CD4-positive, alpha-beta T cell treated with Interleukin-15 for 4 hours (primary cell): ENCODE measurements around the gene PNKD.

Experiments
- DNase-seq: peaks from one replicate; pipeline ENCODE4 v3.0.0-alpha.2; 2020; ENCODE audit warnings: low spot score

The PNKD gene

DNA sequence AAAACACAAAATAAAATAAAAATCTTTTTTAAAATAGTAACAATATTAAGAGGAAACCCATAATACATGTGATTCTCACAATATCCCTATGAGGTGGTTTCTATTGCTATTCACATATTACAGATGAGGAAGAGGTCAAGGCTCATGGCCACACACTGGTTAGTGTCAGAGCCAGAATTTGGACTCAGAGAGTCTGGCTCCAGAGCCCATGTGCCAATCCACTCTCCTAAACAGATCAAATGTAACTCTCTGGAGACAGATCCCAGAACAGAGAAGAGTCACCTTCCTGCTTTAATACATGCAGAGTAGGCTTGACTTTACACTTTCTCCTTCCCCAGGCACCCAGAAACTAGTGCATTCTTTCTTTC lies 101.6 kb downstream of the PNKD start:
- no peak for DNase-seq

DNA sequence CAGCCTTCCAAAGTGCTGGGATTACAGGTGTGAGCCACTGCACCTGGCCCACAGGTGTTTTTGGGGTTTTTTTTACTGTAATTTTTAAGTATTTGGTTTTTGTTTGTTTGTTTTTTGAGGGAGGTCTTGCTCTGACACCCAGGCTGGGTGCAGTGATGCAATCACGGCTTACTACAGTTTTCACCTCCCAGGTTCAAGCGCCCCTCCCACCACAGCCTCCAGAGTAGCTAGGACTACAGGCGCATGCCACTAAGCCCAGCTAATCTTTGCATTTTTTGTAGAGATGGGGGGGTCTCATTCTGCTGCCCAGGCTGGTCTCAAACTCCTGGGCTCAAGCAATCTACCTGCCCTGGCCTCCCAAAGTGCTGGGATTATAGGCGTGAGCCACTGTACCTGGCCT lies 104.5 kb downstream of the PNKD start:
- DNase-seq, result no peak

DNA sequence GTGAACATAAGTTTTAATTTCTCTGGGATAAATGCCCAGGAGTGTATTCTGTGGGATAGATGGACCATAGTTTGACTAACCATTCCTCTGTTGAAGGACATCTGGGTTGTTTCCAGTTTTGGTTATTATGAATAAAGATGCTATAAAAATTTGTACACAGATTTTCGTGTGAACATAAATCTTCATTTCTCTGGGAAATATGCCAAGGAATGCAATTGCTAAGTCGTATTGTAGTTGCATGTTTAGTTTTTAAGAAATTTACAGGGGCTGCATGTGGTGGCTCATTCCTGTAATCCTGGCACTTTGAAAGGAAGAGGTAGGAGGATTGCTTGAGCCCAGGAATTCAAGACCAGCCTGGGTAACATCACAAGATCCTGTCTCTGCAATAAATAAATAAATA lies 104.9 kb downstream of the PNKD start:
- no peak for DNase-seq

DNA sequence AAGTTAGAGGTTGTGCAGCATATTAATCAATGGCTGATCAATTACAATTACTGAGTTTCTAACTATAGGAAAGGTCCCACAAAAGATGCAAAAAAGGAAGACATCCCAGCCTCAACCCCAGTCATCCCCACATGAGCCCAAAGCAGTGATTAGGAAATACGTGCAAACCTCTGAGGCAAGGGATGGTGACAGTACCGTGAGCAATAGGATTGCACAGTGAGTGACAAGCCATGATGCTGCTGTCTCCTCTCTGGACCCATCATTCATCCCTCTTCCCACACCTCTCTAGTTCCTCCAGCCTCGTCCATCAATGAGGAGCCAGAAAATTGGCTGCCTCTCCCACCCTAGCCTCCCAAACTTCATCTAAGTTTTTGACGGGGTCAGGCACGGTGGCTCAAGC lies 107.7 kb downstream of the PNKD start:
- no peak for DNase-seq

DNA sequence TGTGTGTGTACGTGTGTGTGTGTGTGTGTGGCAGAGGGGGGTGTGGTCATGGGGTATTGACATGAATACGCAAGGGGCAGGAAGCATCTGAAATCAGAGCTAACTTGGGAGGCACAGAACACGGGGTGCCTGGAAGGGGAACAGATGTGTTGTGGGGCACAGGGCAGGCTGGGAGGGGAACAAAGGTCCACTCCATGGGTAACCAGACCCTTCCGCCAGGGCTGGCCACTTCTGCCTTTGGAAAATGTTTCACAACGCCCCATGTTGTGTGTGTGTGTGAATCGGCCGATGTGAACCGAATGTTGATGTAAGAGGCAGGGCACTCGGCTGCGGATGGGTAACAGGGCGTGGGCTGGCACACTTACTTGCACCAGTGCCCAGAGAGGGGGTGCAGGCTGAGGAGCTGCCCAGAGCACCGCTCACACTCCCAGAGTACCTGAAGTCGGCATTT lies 111.6 kb downstream of the PNKD start, which contains the start of gene SLC11A1:
Gene SLC11A1 (plus strand): TSS at position 358 of the 451 bp plus-strand sequence. CDS start 96 bp downstream, outside the sequence.
- DNase-seq, result no peak

DNA sequence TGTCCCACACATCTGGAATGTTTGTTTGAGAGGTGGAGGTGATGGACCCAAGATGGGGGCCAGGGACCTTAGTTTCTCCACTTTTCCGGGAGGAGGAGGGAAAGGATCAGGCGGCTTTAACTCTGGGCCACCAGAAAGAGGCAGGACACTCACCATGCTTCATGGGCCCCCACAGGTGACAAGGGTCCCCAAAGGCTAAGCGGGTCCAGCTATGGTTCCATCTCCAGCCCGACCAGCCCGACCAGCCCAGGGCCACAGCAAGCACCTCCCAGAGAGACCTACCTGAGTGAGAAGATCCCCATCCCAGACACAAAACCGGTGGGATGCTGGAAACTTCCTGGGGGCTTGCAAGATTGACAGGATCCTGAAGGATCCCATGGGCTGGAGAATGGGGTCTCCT lies 112.5 kb downstream of the PNKD start:
- DNase-seq, result no peak

DNA sequence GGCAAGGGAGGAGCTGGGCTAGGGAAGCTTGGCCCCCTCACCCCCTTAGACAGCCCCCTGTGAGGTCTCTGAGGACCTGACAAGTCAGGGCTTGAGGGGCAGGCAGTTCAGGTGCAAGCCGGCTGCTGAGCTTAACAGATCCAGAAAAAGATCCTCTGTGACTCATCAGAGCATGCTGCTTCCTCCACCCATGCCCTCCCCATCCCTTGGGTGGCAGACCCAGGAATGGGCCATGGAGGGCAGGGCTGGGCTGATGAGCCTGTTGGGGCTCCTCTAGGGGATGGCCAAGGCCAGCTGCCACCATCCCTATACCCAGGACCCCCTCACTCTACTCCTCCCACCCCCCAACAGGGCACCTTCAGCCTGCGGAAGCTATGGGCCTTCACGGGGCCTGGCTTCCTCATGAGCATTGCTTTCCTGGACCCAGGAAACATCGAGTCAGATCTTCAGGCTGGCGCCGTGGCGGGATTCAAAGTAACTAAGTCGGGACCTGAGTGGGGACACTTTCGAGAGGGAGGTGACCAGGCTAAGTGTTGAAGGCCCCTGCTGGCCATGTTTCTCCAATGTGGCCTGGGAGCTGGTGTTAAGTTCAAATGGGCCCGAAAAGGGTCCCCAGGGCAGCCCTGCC lies 113.7 kb downstream of the PNKD start:
- DNase-seq, result no peak

DNA sequence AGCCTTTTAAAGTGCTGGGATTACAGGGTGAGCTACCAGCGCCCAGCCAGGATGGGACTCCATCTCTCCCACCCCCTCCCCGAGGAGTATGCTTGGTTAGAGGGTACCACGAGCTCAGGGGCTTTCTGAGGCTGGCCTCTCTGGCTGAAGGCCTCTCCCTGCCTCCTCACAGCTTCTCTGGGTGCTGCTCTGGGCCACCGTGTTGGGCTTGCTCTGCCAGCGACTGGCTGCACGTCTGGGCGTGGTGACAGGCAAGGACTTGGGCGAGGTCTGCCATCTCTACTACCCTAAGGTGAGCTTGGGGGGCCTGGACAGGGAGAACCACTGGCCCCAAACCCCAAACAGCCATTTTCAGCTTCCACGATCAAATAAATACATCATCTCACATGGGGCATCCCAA lies 114.7 kb downstream of the PNKD start:
- DNase-seq, result no peak

DNA sequence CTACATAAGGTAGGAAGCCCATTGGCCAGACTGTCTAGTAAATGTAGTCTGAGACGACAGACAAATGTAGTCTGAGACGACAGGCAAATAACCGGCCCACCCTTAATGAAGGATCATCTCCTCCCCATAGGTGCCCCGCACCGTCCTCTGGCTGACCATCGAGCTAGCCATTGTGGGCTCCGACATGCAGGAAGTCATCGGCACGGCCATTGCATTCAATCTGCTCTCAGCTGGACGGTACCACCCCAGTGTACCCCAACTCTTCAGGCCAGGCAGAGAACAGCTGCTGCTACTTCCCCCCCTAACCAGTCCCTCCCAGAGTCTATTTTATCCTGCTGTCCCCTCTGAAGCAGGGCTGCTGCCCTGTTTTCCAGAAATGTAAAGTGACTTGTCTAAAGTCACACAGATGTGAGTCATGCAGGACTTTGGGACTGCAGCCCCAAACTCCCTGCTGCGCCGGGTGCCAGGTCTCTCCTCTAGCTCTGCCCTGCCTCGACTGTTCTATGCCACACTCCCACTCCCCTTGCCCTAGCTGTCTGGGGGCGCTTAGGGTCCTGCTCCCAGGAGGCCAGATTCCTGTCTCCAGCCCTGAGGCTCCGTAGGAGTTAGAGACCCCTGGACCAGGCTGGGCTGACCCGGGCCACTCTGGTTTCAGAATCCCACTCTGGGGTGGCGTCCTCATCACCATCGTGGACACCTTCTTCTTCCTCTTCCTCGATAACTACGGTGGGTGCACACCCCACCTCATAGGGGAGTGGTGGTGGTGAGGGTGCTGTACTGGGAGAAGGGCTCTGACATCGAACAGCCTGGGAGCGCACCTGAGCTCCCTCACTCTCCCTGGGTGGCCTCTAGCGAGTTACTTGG lies 116.4 kb downstream of the PNKD start:
- no peak for DNase-seq

DNA sequence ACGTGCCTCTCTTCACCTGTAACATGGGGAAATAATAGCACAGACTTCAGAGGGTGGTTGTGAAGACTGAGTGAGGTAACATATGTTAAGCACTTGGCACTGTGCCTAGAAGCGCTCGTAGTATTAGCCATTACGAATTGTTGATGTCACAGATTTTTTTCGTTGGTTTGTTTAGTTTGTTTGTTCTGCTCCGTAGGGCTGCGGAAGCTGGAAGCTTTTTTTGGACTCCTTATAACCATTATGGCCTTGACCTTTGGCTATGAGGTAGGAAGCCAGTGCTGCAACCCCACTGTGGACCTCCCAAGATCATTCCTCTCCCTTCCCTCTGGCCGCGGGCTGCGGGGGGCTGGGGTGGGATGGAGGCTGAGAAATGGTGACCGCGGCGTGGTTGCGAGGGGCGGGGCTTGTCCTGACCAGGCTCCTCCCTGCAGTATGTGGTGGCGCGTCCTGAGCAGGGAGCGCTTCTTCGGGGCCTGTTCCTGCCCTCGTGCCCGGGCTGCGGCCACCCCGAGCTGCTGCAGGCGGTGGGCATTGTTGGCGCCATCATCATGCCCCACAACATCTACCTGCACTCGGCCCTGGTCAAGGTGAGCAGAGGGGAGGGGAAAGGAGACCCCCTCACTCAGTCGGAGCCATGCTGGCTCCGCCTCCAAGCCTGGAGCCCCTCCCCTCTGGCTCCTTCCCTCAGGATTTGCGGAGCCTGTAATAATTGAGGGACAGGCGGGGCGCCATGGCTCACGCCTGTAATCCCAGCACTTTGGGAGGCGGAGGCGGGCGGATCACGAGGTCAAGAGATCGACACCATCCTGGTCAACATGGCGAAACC lies 117.3 kb downstream of the PNKD start:
- no peak for DNase-seq

DNA sequence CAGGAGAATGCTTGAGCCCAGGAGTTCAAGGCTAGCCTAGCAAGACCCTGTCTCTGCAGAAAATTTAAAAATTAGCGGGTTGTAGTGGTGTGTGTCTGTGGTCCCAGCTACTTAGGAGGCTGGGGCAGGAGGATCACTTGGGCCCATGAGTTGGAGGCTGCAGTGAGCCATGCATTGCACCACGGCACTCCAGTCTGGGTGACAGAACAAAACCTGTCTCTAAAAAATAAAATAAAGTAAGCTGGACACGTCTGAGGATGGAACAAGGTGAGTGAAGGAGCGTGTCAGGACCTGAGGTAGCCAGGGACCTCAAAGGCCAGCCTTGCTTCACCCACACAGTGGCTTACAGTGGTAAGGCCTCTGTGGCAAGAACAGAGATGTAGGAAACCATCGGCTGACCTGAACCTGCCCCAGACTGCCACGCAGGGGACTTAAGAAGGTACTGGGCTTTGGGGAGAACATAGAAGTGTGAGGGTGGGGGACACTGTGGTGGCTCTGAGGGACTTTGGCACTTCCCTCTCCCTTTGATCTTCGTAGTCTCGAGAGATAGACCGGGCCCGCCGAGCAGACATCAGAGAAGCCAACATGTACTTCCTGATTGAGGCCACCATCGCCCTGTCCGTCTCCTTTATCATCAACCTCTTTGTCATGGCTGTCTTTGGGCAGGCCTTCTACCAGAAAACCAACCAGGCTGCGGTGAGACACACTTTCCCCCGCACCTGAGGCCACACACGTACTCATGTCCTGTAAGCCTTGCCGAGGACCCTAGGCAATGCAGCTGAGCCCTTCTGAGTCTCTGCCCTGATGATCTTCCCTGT lies 119.2 kb downstream of the PNKD start:
- no peak for DNase-seq

DNA sequence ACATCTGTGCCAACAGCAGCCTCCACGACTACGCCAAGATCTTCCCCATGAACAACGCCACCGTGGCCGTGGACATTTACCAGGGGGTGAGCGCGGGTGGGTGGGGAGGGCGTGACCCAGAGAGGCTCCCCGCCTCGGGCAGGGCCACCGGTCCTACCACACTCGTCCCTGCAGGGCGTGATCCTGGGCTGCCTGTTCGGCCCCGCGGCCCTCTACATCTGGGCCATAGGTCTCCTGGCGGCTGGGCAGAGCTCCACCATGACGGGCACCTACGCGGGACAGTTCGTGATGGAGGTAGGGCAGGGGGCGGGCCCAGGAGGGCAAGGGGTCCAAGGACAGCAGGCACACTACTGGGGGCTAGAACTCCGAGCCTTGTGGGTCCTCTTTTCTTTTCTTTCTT lies 120.9 kb downstream of the PNKD start:
- no peak for DNase-seq

DNA sequence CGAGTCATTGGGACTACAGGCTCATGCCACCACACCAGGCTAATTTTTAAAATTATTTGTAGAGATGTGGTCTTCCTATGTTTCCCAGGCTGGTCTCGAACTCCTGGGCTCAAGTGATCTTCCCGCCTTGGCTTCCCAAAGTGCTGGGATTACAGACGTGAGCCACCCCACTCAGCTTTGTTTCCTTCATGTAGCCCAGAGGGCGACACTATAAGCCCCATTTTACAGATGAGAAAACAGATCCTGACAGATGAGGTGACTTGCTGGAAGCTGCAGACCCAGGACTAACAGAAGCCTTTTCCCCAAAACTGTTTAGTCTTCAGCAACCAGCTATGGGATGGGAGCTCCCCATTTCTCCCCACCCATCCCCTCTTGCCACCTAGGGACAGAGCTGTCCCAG lies 122.1 kb downstream of the PNKD start:
- no peak for DNase-seq

DNA sequence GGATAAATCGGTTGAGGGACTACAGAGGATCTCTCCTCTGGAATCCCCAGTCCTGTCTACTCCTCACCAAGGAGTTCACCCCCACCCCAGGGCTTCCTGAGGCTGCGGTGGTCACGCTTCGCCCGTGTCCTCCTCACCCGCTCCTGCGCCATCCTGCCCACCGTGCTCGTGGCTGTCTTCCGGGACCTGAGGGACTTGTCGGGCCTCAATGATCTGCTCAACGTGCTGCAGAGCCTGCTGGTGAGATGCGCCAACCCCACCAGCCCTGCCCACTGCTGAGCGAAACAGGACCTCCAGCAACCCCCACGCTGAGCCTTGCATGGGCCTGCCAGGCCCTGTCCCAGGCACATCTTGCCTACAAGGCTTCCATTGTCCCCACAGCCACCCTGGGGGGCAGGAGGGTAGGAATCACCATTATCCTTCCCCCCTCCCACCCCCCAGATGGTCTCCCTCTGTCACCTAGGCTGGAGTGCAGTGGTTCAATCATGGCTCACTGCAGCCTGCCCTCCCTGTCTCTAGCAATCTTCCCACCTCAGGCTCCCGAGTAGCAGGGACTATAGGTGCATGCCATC lies 122.7 kb downstream of the PNKD start:
- no peak for DNase-seq

DNA sequence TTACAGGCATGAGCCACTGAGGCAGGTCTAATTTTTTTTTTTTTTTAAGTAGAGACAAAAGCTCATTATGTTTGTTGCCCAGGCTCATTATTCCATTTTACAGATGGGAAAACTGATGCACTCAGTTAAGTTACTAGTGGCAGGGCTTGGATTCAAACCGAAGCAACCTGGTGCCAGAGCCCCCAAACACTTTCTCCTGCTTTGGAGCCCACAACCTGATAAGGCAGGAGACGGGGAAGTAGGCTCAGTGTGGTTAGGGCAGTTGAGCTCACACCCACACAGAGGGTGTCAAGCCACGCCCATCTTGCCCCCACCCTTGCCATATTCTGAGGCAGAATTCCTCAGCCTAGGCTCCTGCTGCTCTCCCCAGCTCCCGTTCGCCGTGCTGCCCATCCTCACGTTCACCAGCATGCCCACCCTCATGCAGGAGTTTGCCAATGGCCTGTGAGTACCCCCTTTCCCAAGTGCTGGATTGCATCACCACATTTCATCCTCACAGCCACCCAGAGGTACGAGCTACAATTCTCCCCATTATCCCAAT lies 123.5 kb downstream of the PNKD start:
- no peak for DNase-seq

DNA sequence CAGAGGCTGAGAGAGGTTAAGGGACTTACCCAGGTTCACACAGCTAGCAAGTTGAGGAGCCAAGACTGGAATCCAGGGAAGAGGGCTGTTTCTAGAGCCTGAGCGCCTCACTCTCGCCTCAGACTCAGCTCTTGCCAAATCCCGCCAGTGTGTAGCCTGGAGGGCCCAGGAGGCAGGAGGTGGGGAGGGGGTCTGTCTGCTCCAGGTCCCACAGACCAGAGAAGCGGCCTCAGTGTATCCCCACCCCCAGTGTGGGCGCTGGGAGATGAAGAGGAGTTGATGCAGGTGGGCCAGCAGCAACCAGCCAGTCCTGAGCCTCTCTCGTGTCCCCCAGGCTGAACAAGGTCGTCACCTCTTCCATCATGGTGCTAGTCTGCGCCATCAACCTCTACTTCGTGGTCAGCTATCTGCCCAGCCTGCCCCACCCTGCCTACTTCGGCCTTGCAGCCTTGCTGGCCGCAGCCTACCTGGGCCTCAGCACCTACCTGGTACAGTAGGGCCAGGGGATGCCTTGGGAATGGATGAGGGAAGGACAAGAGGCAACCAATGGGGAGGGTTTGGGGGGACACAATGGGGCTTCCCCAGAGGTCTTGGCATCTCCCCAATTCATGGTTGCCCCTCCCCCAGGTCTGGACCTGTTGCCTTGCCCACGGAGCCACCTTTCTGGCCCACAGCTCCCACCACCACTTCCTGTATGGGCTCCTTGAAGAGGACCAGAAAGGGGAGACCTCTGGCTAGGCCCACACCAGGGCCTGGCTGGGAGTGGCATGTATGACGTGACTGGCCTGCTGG lies 124.2 kb downstream of the PNKD start:
- DNase-seq, result no peak

DNA sequence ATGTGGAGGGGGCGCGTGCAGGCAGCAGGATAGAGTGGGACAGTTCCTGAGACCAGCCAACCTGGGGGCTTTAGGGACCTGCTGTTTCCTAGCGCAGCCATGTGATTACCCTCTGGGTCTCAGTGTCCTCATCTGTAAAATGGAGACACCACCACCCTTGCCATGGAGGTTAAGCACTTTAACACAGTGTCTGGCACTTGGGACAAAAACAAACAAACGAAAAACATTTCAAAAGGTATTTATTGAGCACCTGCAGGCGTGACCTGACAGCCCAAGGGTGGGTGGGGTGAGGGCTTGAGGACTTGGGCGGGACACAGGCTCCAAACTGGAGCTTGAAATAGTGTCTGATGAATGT lies 124.7 kb downstream of the PNKD start:
- no peak for DNase-seq

DNA sequence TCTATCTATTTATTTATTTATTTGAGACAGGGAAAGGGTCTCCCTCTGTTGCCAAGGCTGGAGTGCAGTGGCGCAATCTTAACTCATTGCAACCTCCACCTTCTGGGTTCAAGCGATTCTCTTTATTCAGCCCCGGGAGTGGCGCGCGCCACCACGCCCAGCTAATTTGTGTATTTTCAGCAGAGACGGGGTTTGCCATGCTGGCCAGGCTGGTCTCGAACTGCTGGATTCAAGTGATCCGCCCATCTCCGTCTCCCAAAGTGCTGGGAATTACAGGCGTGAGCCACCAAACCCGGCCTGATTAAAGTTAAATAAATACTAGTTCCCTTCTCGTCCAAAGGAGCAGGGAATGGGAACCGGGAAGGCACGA lies 125.1 kb downstream of the PNKD start:
- DNase-seq, result no peak

DNA sequence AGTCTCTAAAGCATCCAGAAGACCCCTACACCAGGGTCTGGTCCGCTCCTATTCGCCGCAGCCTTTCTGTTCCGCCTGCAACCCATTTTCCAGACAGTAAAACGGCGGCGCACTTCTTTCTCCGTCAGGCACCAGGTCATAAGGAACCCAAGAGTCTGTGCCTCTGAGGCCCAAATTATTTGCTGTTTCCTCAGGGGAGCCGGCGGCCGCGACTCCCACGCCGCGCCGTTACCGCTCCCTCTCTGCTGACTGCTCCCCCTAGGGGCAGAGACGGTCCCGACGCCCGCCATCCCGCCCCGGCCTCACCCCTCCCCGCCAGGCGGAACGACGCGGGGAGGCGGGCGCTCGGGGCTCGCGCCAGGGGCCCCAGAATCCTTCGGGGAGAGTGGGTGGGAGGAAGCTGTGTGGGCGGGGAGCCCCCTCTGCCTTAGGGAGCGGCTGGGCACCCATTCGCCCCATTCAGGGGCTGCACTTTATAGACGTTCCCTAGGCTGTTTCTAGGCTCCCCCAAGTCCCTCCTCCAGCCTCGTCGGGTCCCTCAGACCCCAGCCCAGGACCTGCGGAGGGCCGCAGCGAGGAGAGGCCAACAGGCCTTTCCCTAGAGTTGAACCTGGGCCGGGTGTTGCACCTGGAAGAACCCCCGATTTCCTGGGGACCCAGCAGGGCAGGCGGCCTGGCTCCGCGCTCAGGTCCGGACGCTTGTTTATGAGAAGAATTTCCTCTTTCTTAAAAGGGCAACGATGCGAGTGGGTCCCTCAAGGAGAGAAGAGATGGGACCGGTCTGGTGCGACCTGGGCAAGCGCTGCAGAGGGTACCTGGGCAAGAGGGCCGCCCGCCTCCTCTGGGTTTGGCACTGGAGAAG lies 125.7 kb downstream of the PNKD start:
- peak; percentile 96 for DNase-seq
